SK-N-SH treated with all-trans-retinoic acid at 6 μM for 48 hours (cell line): ENCODE data around the gene PTGES.

Experiments
- GLIS3 ChIP-seq: fragments of 250-450 bp; sonication (Bioruptor Pico); IDR thresholded peaks from 2 replicates; pipeline ENCODE4 v1.5.0; 2020; ENCODE audit warnings: mild to moderate bottlenecking, moderate library complexity
- RARB ChIP-seq: fragments of 250-450 bp; sonication (Bioruptor Pico); IDR thresholded peaks from 2 replicates; pipeline ENCODE4 v1.8.0; 2021; ENCODE audit warnings: mild to moderate bottlenecking, moderate library complexity
- ZFP30 ChIP-seq: fragments of 450-650 bp; formaldehyde crosslinking; IDR thresholded peaks from 2 replicates; pipeline ENCODE4 v1.5.0; 2022; ENCODE audit warnings: mild to moderate bottlenecking, moderate library complexity
- TF ChIP-seq, protein P1 (sequence below): fragments of 250-450 bp; sonication (Bioruptor Pico); IDR thresholded peaks from 2 replicates; pipeline ENCODE4 v1.8.0; 2020; ENCODE audit warnings: mild to moderate bottlenecking, moderate library complexity, borderline replicate concordance

DNA sequence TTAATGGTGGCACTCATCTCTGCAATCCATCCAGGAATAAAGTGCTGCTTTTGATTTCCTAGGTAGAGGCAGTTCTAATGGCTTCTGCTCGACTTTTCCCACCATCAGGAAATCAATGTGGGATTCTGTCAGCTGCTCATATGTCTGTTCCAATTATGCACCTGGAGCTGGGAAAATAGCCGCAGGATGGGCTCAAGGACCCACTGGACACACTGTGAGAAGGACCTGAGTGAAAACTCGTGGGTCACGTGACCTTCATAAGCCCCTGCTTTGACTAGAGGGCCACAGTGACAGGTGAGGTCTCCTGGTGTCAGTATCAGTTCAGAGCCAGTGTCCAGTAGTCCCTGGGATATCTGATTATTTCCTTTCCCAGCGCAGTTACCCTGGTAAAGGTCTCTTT lies 17.9 kb upstream of the PTGES start:
- TF ChIP-seq, protein P1, sequence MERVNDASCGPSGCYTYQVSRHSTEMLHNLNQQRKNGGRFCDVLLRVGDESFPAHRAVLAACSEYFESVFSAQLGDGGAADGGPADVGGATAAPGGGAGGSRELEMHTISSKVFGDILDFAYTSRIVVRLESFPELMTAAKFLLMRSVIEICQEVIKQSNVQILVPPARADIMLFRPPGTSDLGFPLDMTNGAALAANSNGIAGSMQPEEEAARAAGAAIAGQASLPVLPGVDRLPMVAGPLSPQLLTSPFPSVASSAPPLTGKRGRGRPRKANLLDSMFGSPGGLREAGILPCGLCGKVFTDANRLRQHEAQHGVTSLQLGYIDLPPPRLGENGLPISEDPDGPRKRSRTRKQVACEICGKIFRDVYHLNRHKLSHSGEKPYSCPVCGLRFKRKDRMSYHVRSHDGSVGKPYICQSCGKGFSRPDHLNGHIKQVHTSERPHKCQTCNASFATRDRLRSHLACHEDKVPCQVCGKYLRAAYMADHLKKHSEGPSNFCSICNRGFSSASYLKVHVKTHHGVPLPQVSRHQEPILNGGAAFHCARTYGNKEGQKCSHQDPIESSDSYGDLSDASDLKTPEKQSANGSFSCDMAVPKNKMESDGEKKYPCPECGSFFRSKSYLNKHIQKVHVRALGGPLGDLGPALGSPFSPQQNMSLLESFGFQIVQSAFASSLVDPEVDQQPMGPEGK = no peak
- no peak for TF ChIP-seq GLIS3 (CRISPR knock-in tag)
- no peak for TF ChIP-seq ZFP30 (CRISPR knock-in tag)
- no peak for TF ChIP-seq RARB (CRISPR knock-in tag)
